HG03354 (cell line): ENCODE data around the gene LCE4A.

ENCODE experiments used
- ATAC-seq: cut with Tn5 transposase; IDR thresholded peaks from one replicate; pipeline ENCODE4 v1.9.1; 2021; ENCODE audit warnings: mild to moderate bottlenecking; ENCODE audit not compliant: unreplicated experiment, poor library complexity, severe bottlenecking

LCE4A gene

DNA sequence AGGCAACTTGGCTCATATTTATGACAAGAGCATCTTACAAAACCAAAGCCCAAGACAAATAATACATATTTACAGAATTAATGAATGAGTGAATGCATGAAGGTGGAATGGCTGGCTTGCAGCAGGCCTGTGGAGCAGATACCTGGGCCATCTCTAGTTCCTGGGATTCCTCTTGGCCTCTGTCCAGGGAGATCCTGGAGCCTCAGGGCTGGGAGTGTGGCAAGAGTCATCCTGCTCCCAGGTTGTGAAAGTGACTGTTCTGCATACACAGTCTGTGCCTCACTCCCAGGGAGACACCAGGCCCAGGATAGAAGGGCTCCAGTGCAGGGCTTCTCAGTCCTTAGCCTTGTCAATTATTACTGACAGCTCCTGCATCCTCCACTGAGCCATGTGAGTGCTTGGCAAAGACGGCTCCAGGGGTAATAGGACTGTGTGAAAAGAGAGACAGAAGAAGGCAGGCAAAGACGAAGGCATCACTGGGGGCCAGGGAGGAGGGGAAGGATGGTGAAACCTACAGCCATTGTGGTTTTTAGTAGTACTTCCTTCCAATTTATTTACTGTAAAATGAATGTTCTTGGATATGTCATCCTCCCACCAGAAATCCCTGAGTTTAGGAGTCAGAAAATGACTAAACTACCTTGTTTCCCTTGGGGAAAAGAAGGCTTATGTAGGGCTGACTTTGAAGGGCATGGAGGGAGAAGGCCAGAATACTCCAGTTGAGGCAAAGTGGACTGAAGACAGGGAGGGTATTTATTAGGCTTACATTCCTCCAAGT, 35.6 kb downstream of the LCE4A start:
- ATAC-seq, result no peak

- ATAC-seq, result no peak
These were observed 37.3 kb downstream of the LCE4A start for GRCh38 chr1:152745289-152745704.

DNA sequence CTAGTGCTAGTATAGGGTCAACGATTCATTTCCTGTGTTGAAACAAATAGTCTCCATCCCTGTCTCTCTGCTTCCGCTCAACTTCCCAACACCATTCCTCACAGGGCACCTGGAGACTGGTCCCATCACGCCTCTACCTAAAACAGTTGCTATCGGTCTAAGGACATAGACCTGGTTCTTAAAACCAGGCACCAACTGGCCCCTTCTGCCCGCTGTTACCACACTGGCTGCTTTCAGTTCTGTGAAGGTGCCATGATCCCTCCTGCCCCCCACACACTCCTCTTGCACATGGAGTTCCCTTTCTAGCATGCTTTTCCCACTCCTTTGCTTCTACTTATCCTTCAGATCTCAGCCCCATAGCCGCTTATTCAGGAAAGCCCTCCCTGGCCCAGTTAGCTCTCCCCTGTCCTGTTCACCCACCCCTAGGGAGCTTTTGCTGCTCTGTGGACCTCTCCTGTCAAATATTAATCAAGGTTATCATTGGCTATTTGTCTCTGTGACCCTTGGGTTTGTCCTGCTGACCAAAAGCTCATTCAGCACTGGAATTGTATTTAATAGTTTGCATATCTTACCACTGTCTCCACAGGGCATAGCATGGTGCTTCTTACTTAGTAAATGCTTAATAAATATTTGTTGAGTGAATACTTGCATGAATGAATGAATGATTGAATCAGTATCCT, 37.9 kb downstream of the LCE4A start:
- no peak for ATAC-seq

DNA sequence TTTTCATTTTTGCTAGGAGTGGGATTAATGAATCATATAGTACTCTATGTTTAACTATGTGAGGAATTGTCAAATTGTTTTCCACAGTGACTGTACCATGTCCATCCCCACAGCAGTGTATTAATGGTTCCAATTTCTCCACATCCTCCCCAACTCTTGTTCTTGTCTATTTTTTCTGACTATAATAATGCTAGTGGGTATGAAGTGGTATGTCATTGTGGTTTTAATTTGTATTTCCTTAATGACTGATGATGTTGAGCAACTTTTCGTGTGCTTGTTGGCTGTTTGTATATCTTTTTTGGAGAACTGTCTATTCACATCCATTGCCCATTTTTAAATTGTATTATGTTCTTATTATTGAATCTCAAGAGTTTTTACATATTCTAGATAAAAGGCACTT, 39.9 kb downstream of the LCE4A start:
- ATAC-seq, result no peak

DNA sequence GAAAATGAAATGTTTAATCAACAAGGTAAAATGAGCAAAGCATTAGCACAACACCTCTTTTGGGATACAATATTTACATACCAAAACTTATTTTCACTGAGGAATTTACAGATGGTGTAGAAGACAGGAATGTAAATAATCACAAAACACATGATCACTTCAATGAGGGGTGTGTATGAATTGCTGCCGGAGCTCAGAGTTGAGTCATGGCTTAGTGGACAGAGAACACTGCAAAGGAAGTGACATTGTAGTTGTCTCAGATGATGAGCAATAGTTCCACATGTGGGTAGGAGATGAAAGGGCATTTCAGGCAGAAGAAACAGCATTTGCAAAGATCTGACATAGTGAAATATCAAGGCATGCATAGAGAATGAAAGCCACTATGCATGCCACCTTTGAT, 44.3 kb downstream of the LCE4A start:
- ATAC-seq, result no peak

- no peak for ATAC-seq
These were observed 45.6 kb downstream of the LCE4A start for GRCh38 chr1:152753586-152753985.

GRCh38 chr1:152756872-152757271, 48.9 kb downstream of the LCE4A start:
- no peak for ATAC-seq

DNA sequence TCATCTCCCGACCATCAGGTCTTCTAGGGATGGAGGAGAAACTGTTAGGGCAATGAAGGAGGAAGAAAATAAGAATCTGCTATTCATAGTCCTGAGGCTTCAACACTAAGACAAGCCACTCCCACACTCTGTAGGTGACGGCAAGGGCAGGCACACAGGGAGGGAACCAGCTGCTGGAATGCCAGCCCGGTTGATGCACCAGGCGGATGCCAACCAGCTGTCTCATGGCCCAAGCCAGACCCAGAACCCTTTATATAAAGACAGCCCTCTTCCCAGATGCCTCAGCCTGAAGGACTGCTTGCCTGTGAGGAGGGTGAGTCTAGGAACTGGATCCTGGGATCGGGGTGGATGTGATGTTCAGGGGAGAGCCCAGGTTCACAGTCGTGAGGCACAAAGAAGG, 49.8 kb downstream of the LCE4A start, which contains the start of gene KPRP:
TSS of gene KPRP (plus strand) at position 279 of the 400 bp plus-strand sequence. CDS start 1,564 bp downstream, outside the sequence.
- ATAC-seq, result no peak

- ATAC-seq, result no peak
These were observed 50.7 kb downstream of the LCE4A start for GRCh38 chr1:152758636-152759035.
